ENCODE measurements around the gene PPP1R3F.

- TF ChIP-seq, protein P1, sequence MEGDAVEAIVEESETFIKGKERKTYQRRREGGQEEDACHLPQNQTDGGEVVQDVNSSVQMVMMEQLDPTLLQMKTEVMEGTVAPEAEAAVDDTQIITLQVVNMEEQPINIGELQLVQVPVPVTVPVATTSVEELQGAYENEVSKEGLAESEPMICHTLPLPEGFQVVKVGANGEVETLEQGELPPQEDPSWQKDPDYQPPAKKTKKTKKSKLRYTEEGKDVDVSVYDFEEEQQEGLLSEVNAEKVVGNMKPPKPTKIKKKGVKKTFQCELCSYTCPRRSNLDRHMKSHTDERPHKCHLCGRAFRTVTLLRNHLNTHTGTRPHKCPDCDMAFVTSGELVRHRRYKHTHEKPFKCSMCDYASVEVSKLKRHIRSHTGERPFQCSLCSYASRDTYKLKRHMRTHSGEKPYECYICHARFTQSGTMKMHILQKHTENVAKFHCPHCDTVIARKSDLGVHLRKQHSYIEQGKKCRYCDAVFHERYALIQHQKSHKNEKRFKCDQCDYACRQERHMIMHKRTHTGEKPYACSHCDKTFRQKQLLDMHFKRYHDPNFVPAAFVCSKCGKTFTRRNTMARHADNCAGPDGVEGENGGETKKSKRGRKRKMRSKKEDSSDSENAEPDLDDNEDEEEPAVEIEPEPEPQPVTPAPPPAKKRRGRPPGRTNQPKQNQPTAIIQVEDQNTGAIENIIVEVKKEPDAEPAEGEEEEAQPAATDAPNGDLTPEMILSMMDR (conservative IDR thresholded peaks at IDR 0.05; ENCODE audit: low read length): no peak
- no peak for TF ChIP-seq EZH2phosphoT487 (IDR thresholded peaks at IDR 0.05; ENCODE audit: borderline replicate concordance)
Measured at GRCh38 chrX:49286581-49286980, 17.0 kb downstream of the PPP1R3F start.
